HG02938 (cell line): ENCODE results near the gene MRPL27.
"Not testable (repeated sequence)": the region's sequence is repeated elsewhere in the genome, so short reads cannot be mapped to it uniquely, and the experiment has no call there.

Source experiments
- ATAC-seq: cut with Tn5 transposase; IDR thresholded peaks from one replicate; pipeline ENCODE4 v1.9.1; 2021; ENCODE audit warnings: mild to moderate bottlenecking, moderate library complexity; ENCODE audit not compliant: unreplicated experiment

The MRPL27 gene

DNA sequence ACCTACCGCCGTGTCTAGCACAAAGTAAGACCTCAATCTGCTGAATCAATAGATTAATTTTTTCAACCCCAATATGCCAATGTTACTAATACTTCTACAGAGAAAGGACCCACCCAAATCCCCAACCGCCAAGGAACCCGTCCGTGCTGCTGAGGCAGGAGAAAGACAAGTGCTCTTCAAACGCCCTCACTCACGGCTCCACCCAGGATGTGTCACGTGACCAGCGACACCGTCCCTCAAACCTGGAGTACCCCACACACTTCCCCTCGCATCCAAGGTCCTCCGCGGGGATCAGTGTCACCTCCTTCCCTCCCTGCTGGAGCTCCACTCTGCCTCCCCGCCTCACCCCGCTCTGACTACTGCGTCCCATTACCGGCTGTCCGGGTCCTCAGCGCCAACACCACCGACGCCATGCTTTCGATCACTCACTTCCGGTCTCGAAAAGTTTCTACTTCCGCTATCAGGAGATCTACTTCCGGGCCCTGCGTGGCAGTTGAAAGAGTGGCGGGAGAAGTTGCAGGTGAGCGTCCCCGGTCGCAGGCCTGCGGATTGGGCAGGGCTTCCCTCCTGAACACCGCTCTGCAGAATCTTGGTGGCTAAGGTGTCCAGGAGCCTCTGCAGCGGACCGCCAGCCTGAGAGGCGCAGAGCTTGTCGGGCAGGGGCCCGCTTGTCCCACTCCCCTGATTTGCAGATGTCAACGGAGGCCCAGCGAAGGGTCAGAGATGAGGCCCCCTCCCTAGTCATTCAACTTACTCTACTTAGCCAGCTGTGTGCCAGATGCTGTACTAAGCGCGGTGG lies at the start of gene MRPL27, which contains the start of gene EME1:
TSS of gene MRPL27 (minus strand) at position 427 of the 799 bp plus-strand sequence. CDS start at position 413, 14 bp downstream.
TSS of gene EME1 (plus strand) at position 472 of the 799 bp plus-strand sequence. CDS start 1,980 bp downstream, outside the sequence.
- peak; percentile 81 for ATAC-seq

GRCh38 chr17:50422738-50423137 lies 49.8 kb upstream of the MRPL27 start:
- ATAC-seq = no peak

- no peak for ATAC-seq
Observed at GRCh38 chr17:50421308-50422051, 48.5 kb upstream of the MRPL27 start.

DNA sequence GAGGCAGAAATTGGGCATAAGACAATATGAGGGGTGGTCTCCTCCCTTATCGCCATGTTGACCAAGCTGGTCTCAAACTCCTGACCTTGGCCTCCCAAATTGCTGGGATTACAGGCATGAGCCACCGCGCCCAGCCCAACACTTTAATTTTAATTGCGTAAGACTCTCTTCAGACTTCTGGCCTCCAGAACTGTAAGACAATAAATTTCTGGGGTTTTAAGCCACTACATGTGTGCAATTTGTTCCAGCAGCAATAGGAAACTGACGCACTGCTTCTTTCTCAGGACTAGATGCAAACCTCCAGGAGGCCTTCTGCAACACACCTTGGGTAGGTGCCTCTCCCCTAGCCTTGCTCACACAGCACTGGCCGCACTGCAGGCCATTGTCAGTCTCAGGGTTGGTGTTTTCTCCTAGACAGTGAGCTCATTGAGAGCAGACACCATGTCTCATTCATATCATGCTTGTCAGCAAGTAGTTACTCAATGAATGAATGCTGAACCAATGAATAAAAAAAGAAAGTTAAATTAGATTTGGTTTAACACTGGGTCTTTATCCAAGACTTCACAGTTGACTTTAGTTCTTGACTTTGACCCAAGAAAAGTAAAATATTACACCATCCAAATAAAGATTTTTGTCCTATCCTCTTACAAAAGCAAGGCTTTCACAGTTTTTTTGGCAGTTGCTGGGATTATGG lies 47.6 kb upstream of the MRPL27 start:
- ATAC-seq = no peak

GRCh38 chr17:50419577-50419976 lies 46.6 kb upstream of the MRPL27 start:
- not testable (repeated sequence) for ATAC-seq

GRCh38 chr17:50414808-50415207 lies 41.8 kb upstream of the MRPL27 start:
- no peak for ATAC-seq

DNA sequence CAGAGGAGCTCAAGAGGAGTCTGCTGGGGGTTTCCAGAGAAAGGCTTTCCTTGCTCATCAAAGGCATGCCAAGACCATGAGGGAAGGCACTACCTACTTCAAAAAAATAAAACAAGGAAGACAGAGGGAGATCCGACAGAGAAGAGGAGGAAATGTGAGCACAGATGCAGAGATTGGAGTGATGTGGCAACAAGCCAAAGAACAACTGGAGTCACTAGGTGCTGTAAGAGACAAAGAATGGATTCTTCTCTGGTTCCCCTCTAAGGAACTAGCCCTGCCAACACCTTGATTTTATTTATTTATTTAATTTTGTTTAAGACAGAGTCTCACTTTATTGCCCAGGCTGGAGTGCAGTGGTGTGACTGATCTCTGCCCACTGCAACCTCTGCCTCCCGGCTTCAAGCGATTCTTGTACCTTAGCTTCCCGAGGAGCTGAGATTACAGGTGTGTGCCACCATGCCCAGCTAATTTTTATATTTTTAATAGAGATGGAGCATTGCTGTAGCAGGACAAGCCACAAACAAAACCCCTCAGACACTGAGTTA lies 39.3 kb upstream of the MRPL27 start:
- ATAC-seq = no peak

DNA sequence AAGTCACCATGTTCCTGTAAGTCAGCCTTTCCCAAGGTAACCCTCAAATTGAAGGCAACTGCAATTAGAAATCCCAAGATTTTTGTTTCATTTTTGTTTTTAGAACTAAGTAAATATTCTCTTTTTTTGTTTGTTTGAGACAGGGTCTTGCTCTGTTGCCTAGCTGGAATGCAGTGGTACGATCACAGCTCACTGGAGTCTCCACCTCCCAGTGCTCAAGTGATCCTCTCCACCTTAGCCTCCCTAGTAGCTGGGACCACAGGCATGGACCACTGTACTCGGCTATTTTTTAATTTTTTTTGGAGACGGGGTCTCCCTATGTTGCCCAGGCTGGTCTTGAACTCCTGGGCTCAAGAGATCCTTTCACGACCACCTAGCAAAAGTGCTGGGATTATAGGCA lies 34.9 kb upstream of the MRPL27 start:
- ATAC-seq = no peak

DNA sequence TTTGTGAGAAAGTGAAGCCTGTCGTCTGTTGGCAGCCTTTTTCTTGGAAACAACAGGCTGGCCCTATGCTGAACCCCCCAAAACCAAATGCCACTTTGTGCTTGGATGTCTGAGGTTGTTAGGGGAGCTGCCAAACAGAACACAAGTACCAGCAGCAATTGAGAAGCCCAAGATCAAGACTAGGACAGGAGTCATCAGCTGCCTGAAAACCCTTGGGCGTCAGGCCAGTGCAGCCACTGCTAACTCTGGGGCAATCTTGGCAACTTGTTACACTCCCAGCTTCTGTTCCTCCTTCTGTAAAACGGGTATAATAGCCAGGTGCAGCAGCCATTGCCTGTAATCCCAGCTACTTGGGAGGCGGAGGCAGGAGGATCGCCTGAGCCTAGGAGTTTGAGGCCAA lies 33.6 kb upstream of the MRPL27 start:
- ATAC-seq = no peak

DNA sequence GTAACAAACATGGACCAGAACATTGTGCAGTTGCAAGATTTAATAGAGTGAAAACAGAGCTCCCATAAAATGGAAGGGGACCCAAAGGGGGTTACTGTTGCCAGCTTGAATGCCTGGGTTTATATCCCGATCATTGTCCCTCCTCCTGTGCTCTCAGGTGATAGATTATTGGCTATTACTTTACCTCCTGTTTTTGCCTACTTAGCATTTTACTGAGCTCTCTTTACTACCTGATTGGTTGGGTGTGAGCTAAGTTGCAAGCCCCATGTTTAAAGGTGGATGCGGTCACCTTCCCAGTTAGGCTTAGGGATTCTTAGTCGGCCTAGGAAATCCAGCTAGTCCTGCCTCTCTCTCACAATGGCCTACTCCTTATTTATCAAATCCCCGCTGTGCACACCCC lies 32.4 kb upstream of the MRPL27 start:
- ATAC-seq = not testable (repeated sequence)

GRCh38 chr17:50399591-50399990 lies 26.6 kb upstream of the MRPL27 start:
- ATAC-seq = not testable (repeated sequence)

GRCh38 chr17:50398672-50399071 lies 25.7 kb upstream of the MRPL27 start:
- not testable (repeated sequence) for ATAC-seq

- no peak for ATAC-seq
Observed at GRCh38 chr17:50397919-50398285, 24.9 kb upstream of the MRPL27 start.

DNA sequence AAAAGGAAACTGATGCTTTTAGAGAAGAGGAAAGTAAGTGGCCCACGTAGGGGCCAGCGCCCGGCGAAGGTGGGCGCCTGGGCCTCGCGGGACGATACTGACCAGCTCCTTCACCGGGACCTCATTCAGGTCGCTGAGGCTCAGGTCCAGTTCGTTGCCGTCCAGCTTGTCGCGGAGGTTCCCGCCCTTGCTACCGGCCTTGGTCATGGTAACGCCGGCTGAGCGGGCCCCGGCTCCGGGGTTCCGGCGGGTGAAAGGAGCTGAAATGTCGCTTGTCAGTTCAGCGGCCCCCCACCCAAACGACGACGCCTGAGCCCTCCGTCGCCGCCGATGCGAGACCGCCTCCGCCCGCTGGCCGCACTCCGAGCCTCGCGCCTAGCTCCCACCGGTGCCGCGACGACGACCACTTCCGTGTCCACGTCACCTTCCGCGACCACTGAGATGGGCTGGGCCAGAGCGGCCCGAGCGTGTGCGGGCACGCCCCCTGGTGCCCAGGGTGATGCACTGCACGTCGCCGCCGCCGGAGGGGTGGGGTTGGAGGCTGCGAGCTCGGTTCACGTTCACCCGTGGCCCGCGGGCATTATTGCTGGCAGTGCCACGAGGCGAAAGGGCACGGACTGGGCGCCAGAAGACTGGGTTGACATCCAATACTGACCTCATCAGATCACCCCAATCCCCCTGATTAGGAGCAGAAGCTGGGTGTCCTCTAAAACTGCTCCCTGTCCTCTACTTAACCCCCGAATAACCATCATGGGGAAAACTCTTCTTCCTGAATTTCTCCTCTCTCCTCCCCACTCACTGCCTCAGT lies 24.3 kb upstream of the MRPL27 start, which contains the start of gene LRRC59:
TSS of gene LRRC59 (minus strand) at position 413 of the 808 bp plus-strand sequence. CDS start at position 207, 206 bp downstream.
- ATAC-seq = peak; percentile 86

- no peak for ATAC-seq
Observed at GRCh38 chr17:50396261-50397110, 23.5 kb upstream of the MRPL27 start.

DNA sequence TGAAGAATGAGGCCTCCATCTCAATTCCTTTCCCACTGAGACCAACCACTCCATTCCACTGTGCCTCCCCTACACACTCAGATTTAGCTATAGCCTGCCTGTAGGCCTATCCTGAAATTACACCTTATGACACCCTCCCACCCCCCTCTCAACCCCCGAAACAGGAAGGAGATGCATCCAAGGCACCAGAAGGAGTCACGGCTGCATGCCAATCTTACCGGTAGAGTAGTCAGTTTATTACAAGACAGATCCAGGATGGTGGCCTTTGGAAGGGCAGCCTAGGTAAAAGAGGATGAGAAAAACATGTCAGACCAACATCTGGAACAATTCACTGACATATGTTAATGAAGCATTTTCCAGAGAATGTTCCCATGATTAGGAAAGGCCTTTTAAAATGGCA lies 21.7 kb upstream of the MRPL27 start:
- ATAC-seq = no peak

DNA sequence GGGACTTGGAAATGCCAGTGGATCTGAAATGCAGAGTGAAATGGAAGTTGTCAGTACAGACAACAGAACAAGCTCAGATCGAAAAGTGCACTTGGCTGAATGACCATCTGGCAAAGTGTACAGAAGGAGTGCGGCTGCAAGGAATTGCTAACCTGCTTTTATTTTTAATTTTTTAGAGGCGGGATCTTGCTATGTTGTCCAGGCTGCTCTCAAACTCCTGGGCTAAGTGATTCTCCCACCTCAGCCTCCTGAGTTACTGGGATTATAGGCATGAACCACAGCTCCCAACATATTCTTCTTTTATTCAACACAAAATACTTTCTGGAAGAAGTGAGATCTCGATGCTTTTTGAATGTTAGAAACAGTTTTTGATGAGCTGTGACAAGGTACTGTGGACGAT lies 20.7 kb upstream of the MRPL27 start:
- no peak for ATAC-seq

DNA sequence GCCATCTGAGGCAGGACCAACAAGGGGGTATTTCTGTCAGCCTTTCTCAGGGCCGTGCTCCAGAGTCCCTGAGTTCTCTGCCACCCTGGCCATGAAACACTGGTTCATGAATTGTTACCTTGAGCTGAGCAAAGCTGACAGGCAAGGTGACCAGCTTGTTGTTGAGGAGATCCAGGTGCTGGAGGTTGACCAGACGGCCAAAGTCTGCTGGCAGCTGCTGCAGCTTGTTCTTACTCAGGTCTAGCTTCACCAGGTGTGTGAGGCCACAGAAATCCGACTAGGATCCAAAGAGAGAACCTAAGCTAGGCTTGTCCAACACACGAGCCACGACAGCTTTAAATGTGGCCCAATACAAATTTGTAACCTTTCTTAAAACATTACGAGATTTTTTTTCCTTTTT lies 19.6 kb upstream of the MRPL27 start:
- ATAC-seq = no peak

DNA sequence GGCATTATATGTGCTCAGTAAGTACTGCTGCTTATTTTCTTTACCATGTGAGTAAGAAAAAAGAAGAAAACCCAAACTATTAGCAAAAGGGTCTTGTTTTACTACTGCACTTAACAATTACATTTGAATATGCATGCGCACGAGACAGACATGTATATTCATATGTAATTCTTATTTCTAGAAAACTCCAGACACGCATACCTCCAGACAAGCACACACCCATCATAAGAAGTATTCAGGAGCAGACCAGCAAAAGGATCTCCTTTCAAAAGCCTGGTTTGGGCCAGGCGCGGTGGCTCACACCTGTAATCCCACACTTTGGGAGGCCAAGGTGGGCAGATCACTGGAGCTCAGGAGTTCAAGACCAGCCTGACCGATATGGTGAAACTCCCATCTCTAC lies 16.6 kb upstream of the MRPL27 start:
- no peak for ATAC-seq
